H1 (cell line): ENCODE results near the gene HTR2A. TPM values are rescaled to one million over a fixed set of nuclear protein-coding genes. Genes with fewer than 3 reads are reported as not detected.
A peak's percentile ranks its signal among the peaks of the same experiment; 100 is the strongest.

ENCODE experiments used
- CTCF ChIA-PET: fragments of 300-600 bp; sonication (Branson Sonifier 250); formaldehyde crosslinking; loops from one replicate; lab custom pipeline; 2021; ENCODE audit not compliant: partially characterized antibody; lab: Charles Lee
- POLR2A ChIA-PET: fragments of 300-600 bp; sonication (Branson Sonifier 250); formaldehyde crosslinking; loops from one replicate; lab custom pipeline; 2021; ENCODE audit warnings: inconsistent platforms; ENCODE audit not compliant: partially characterized antibody; lab: Charles Lee
- DNase-seq, 2 experiments: peaks; one replicate each; pipeline versions ENCODE4 v3.0.0 to v3.0.0-alpha.2; 2010 to 2022; ENCODE audit warnings: low spot score in 2 of 2, low read depth in 1 of 2, mixed read lengths in 1 of 2
- FAIRE-seq: peaks from 2 replicates; lab custom pipeline; 2011; peaks lifted over from hg19 to GRCh38; lab: Jason Lieb, UNC
- H2AFZ ChIP-seq: 2 replicates; pipeline ENCODE4 v1.8.1; 2012; ENCODE audit warnings: low read length, inconsistent platforms
- H2AK5ac ChIP-seq: 2 replicates; pipeline ENCODE4 v1.6.1; 2013; ENCODE audit warnings: low read depth, low read length
- H2BK120ac ChIP-seq: replicated peaks from 2 replicates; pipeline ENCODE3; 2013; ENCODE audit warnings: low read depth, low read length, inconsistent platforms
- H2BK12ac ChIP-seq: 2 replicates; pipeline ENCODE4 v1.6.1; 2013; ENCODE audit warnings: low read depth, low read length
- H2BK15ac ChIP-seq: 2 replicates; pipeline ENCODE4 v1.6.1; 2013; ENCODE audit warnings: low read length
- H2BK20ac ChIP-seq: 2 replicates; pipeline ENCODE4 v1.6.1; 2013; ENCODE audit warnings: low read length
- H2BK5ac ChIP-seq: 2 replicates; pipeline ENCODE4 v1.6.1; 2013; ENCODE audit warnings: low read depth, low read length
- H3K14ac ChIP-seq: 2 replicates; pipeline ENCODE4 v1.6.1; 2013; ENCODE audit warnings: inconsistent platforms; ENCODE audit not compliant: insufficient read length
- H3K18ac ChIP-seq: 2 replicates; pipeline ENCODE4 v1.6.1; 2013; ENCODE audit warnings: low read length; ENCODE audit errors: extremely low read depth
- H3K23ac ChIP-seq: 2 replicates; pipeline ENCODE4 v1.6.1; 2013; ENCODE audit warnings: inconsistent platforms; ENCODE audit not compliant: insufficient read length
- H3K23me2 ChIP-seq: 2 replicates; pipeline ENCODE4 v1.6.1; 2013; ENCODE audit warnings: low read depth, low read length
- H3K27ac ChIP-seq: 2 replicates; pipeline ENCODE4 v1.6.1; 2011; ENCODE audit warnings: low read depth, low read length, inconsistent platforms
- H3K27me3 ChIP-seq, 4 experiments: replicated peaks in 1 of 4; 1 replicate in 1 of 4; 2 replicates in 3 of 4; pipeline versions ENCODE4 v1.6.1 to v1.8.1; 2011 to 2013; ENCODE audit warnings: low read length in 3 of 4, mild to moderate bottlenecking in 3 of 4, inconsistent platforms in 2 of 4, mixed read lengths in 2 of 4, moderate library complexity in 1 of 4; ENCODE audit not compliant: control insufficient read depth in 3 of 4, insufficient read depth in 3 of 4; ENCODE audit errors: extremely low read depth in 1 of 4
- H3K36me3 ChIP-seq, 4 experiments: 2 replicates each; pipeline versions ENCODE4 v1.6.1 to v1.8.1; 2011 to 2013; ENCODE audit warnings: mild to moderate bottlenecking in 4 of 4, low read length in 3 of 4, moderate library complexity in 2 of 4, control low read depth in 1 of 4, inconsistent platforms in 1 of 4; ENCODE audit not compliant: insufficient read depth in 4 of 4, control insufficient read depth in 2 of 4
- H3K4ac ChIP-seq: replicated peaks from 2 replicates; pipeline ENCODE3; 2013; ENCODE audit warnings: low read length, low read depth, mixed read lengths, inconsistent platforms; ENCODE audit not compliant: insufficient read length
- H3K4me1 ChIP-seq, 4 experiments: replicated peaks in 1 of 4; 1 replicate in 1 of 4; 2 replicates in 3 of 4; pipeline versions ENCODE4 v1.6.1 to v1.8.1; 2011 to 2013; ENCODE audit warnings: low read length in 3 of 4, inconsistent platforms in 2 of 4, mixed read lengths in 1 of 4; ENCODE audit not compliant: insufficient read depth in 4 of 4, control insufficient read depth in 3 of 4
- H3K4me2 ChIP-seq, 2 experiments: 2 replicates each; pipeline versions ENCODE4 v1.6.1 to v1.8.1; 2011 to 2013; ENCODE audit warnings: low read depth in 2 of 2, low read length in 2 of 2, control low read depth in 1 of 2, inconsistent platforms in 1 of 2, mild to moderate bottlenecking in 1 of 2; ENCODE audit not compliant: insufficient read depth in 1 of 2
- H3K4me3 ChIP-seq, 4 experiments: fragments of 200-600, 300-600 bp in 1 of 4; sonication (generic), shearing (Covaris generic), sonication (Bioruptor Twin) in 1 of 4; 2 replicates each; pipeline versions ENCODE4 v1.5.1 to v1.8.1; 2011 to 2016; ENCODE audit warnings: low read length in 4 of 4, low read depth in 3 of 4, control low read depth in 2 of 4, inconsistent platforms in 2 of 4, mild to moderate bottlenecking in 2 of 4, mixed read lengths in 1 of 4, moderate library complexity in 1 of 4; ENCODE audit not compliant: insufficient read depth in 2 of 4; ENCODE audit errors: extremely low read depth in 1 of 4
- H3K56ac ChIP-seq: replicated peaks from 2 replicates; pipeline ENCODE3; 2013; ENCODE audit warnings: low read depth, mild to moderate bottlenecking, mixed read lengths, low read length, inconsistent platforms; ENCODE audit not compliant: insufficient read length
- H3K79me1 ChIP-seq: 2 replicates; pipeline ENCODE4 v1.6.1; 2013; ENCODE audit warnings: low read depth, low read length, control low read depth
- H3K79me2 ChIP-seq, 2 experiments: 2 replicates each; pipeline versions ENCODE4 v1.6.1 to v1.8.1; 2012 to 2013; ENCODE audit warnings: low read length in 2 of 2, mild to moderate bottlenecking in 2 of 2, inconsistent platforms in 1 of 2; ENCODE audit not compliant: insufficient read depth in 2 of 2, control insufficient read depth in 1 of 2
- H3K9ac ChIP-seq, 4 experiments: replicated peaks in 1 of 4; 1 replicate in 1 of 4; 2 replicates in 3 of 4; pipeline versions ENCODE4 v1.6.1 to v1.8.1; 2011 to 2013; ENCODE audit warnings: low read depth in 3 of 4, low read length in 3 of 4, control low read depth in 2 of 4, mild to moderate bottlenecking in 2 of 4, moderate library complexity in 2 of 4, inconsistent platforms in 1 of 4; ENCODE audit errors: extremely low read depth in 1 of 4
- H3K9me3 ChIP-seq, 2 experiments: 2 replicates each; pipeline versions ENCODE4 v1.6.1 to v1.8.1; 2012 to 2013; ENCODE audit warnings: mild to moderate bottlenecking in 2 of 2, moderate library complexity in 2 of 2, control low read depth in 1 of 2, inconsistent platforms in 1 of 2, low read depth in 1 of 2, low read length in 1 of 2, mixed read lengths in 1 of 2; ENCODE audit not compliant: insufficient read depth in 2 of 2
- H4K20me1 ChIP-seq, 2 experiments: replicated peaks in 1 of 2; 2 replicates each; pipeline versions ENCODE3 to v1.8.1; 2011 to 2013; ENCODE audit warnings: inconsistent platforms in 2 of 2, low read length in 2 of 2, mild to moderate bottlenecking in 1 of 2; ENCODE audit not compliant: insufficient read depth in 2 of 2, control insufficient read depth in 1 of 2
- H4K5ac ChIP-seq: 2 replicates; pipeline ENCODE4 v1.6.1; 2013; ENCODE audit warnings: low read length, low read depth, mixed read lengths, inconsistent platforms; ENCODE audit not compliant: insufficient read length
- H4K8ac ChIP-seq: 2 replicates; pipeline ENCODE4 v1.8.0; 2013; ENCODE audit warnings: mild to moderate bottlenecking, moderate library complexity, low read length, inconsistent platforms; ENCODE audit not compliant: insufficient read depth; ENCODE audit errors: extremely low read depth
- H4K91ac ChIP-seq: replicated peaks from 2 replicates; pipeline ENCODE3; 2013; ENCODE audit warnings: low read length, mixed read lengths, inconsistent platforms; ENCODE audit not compliant: insufficient read length
- ASH2L ChIP-seq: fragments of 200-600, 300-600 bp; sonication (generic); IDR thresholded peaks from one replicate; pipeline ENCODE4 v1.7.1; 2017; ENCODE audit warnings: low read length
- CEBPB ChIP-seq: IDR thresholded peaks from 2 replicates; pipeline ENCODE4 v1.6.1; 2012; ENCODE audit warnings: low read depth, low read length
- WGBS, 2 experiments: shearing (Covaris generic) in 1 of 2; methylation state at CpG; one replicate each; pipeline versions ENCODE4 v1.1.6 to v1.1.7; 2013 to 2015; ENCODE audit warnings: low lambda C conversion rate in 2 of 2, mixed read lengths in 2 of 2, inconsistent platforms in 1 of 2, low coverage in 1 of 2, missing lambda C conversion rate in 1 of 2; ENCODE audit not compliant: insufficient replicate concordance in 2 of 2, insufficient coverage in 1 of 2, insufficient read length in 1 of 2; ENCODE audit errors: extremely low coverage in 1 of 2, missing lambda C conversion rate in 1 of 2; 5-methylcytosine and 5-hydroxymethylcytosine counted together
- polyA plus RNA-seq, 7 experiments: library from polyadenylated mRNA; depleted of rRNA in 3 of 7; stranded (reverse) in 5 of 7; unstranded in 2 of 7; fragments of >200 nt in 5 of 7; fragments of 200-250 nt in 2 of 7; gene quantifications; 1 replicate in 5 of 7; 2 replicates in 1 of 7; 4 replicates in 1 of 7; pipeline versions ENCODE4 v1.2.1 to v1.2.3, GENCODE V29; 2011 to 2013; ENCODE audit warnings: missing spikeins in 2 of 7, mixed read lengths in 2 of 7
- total RNA-seq: library from RNA; stranded (reverse); fragmentation: NEBNext Ultra II Directional; extraction: Animal tissue kit (Norgen Biotek cat#: 25700); gene quantifications from 2 replicates; pipeline ENCODE4 v1.2.1, GENCODE V29; 2021

The HTR2A gene
- total and polyA plus RNA-seq, 2 of the 8 experiments (the other 6 are each of a cell fraction or from before 2014, with no cell fraction given), result not detected

GRCh38 chr13:46866150-46866549, 30.7 kb downstream of the HTR2A start:
- Histone ChIP-seq H2BK120ac (no peak overlapping the region), H3K4ac (no peak overlapping the region), H4K20me1 (no peaks in the 10 kb centered on the region), H3K4me1 (no peaks in the 10 kb centered on the region), H4K5ac (no peak overlapping the region), H3K9me3 (no peaks in the 10 kb centered on the region), H3K23me2 (no peaks in the 10 kb centered on the region), H3K9ac (no peak overlapping the region), H3K23ac (no peak overlapping the region), H4K8ac (no peak overlapping the region), H3K36me3 (no peaks in the 10 kb centered on the region), H2AFZ (0 out of 2 replicates have a peak overlapping the region, but pooled peaks have one; percentile 64), H3K4me3 (no peak overlapping the region), H3K79me1 (no peaks in the 10 kb centered on the region), H3K27me3 (no peaks in the 10 kb centered on the region), H2BK5ac (no peak overlapping the region), H4K91ac (no peak overlapping the region), H3K27ac (no peak overlapping the region), H3K18ac (no peak overlapping the region), H3K56ac (no peak overlapping the region), H3K79me2 (no peaks in the 10 kb centered on the region), H2BK15ac (no peak overlapping the region), H2BK20ac (no peak overlapping the region), H3K4me2 (no peak overlapping the region), H2BK12ac (no peak overlapping the region), H2AK5ac (no peak overlapping the region), H3K14ac (no peak overlapping the region)
- 81% methylated on average over 4 of the region's 4 CpGs; no CpG with 5 or more reads in 1 of the 2 experiments for WGBS, 2 experiments
- TF ChIP-seq ASH2L, result no peak
- TF ChIP-seq CEBPB, result peak; percentile 75; the same call in 1 of the 2 replicates
- ChIA-PET CTCF (interaction anchor here (2.0 kb wide), 1 partner anchor 29 kb away, joined by 5 read pairs; no protein-coding TSS in a partner anchor), POLR2A (no interaction called here)
- FAIRE-seq (no peak), DNase-seq (peak in 1 of 2 experiments; percentile 17)
